ENCODE results near the gene ARL5C.
A peak's percentile ranks its signal among the peaks of the same experiment; 100 is the strongest.
"Not testable (repeated sequence)": the region's sequence is repeated elsewhere in the genome, so short reads cannot be mapped to it uniquely, and the experiment has no call there.

ARL5C gene

GRCh38 chr17:39141294-39141693, 24.7 kb downstream of the ARL5C start:
- DNase-seq (ENCODE audit: low spot score), result no peak

- no peak for DNase-seq (ENCODE audit: low spot score)
Measured at GRCh38 chr17:39139561-39139960, 26.4 kb downstream of the ARL5C start.

GRCh38 chr17:39139161-39139511, 26.8 kb downstream of the ARL5C start:
- no peak for DNase-seq (ENCODE audit: low spot score)

- no peak for DNase-seq (ENCODE audit: low spot score)
Measured at GRCh38 chr17:39138431-39139160, 27.4 kb downstream of the ARL5C start.

- no peak for DNase-seq (ENCODE audit: low spot score)
Measured at GRCh38 chr17:39134878-39135277, 31.1 kb downstream of the ARL5C start.

GRCh38 chr17:39132192-39132610, 33.8 kb downstream of the ARL5C start:
- no peak for DNase-seq (ENCODE audit: low spot score)

GRCh38 chr17:39131616-39132015, 34.3 kb downstream of the ARL5C start:
- DNase-seq (ENCODE audit: low spot score), result no peak

- no peak for DNase-seq (ENCODE audit: low spot score)
Measured at GRCh38 chr17:39130205-39130604, 35.8 kb downstream of the ARL5C start.

GRCh38 chr17:39129544-39129943, 36.4 kb downstream of the ARL5C start:
- not testable (repeated sequence) for DNase-seq (ENCODE audit: low spot score)

GRCh38 chr17:39126436-39126835, 39.5 kb downstream of the ARL5C start:
- DNase-seq (ENCODE audit: low spot score), result no peak

GRCh38 chr17:39125143-39125875, 40.7 kb downstream of the ARL5C start:
- no peak for DNase-seq (ENCODE audit: low spot score)

GRCh38 chr17:39123627-39124026, 42.3 kb downstream of the ARL5C start:
- no peak for DNase-seq (ENCODE audit: low spot score)

GRCh38 chr17:39122991-39123390, 43.0 kb downstream of the ARL5C start:
- peak; percentile 37 for DNase-seq (ENCODE audit: low spot score)

GRCh38 chr17:39121919-39122318, 44.0 kb downstream of the ARL5C start:
- DNase-seq (ENCODE audit: low spot score), result not testable (repeated sequence)

GRCh38 chr17:39118674-39119419, 47.1 kb downstream of the ARL5C start:
- DNase-seq (ENCODE audit: low spot score), result peak; percentile 81

- DNase-seq (ENCODE audit: low spot score), result no peak
Measured at GRCh38 chr17:39116224-39116623, 49.7 kb downstream of the ARL5C start.

- no peak for DNase-seq (ENCODE audit: low spot score)
Measured at GRCh38 chr17:39115135-39115534, 50.8 kb downstream of the ARL5C start.

- no peak for DNase-seq (ENCODE audit: low spot score)
Measured at GRCh38 chr17:39114723-39115122, 51.2 kb downstream of the ARL5C start.

GRCh38 chr17:39113871-39114270, 52.1 kb downstream of the ARL5C start:
- DNase-seq (ENCODE audit: low spot score), result no peak

- no peak for DNase-seq (ENCODE audit: low spot score)
Measured at GRCh38 chr17:39110435-39111136, 55.4 kb downstream of the ARL5C start.

- no peak for DNase-seq (ENCODE audit: low spot score)
Measured at GRCh38 chr17:39108461-39109375, 57.2 kb downstream of the ARL5C start.
